Skeletal muscle tissue (tissue), 4 donors: ENCODE measurements around the gene NT5E. TPM values are rescaled to one million over a fixed set of nuclear protein-coding genes. Genes with fewer than 3 reads are reported as not detected.

Experiments used
- H3K27ac ChIP-seq: one replicate; pipeline ENCODE4 v1.7.0; 2013; ENCODE audit warnings: mild to moderate bottlenecking, low read depth, low read length, inconsistent platforms
- H3K27me3 ChIP-seq, 3 donors: one replicate each; pipeline ENCODE4 v1.7.0; 2013; ENCODE audit warnings: low read length in 3 of 3; ENCODE audit not compliant: control insufficient read depth in 3 of 3, insufficient read depth in 3 of 3
- H3K36me3 ChIP-seq, 3 donors: one replicate each; pipeline ENCODE4 v1.7.0; 2013; ENCODE audit warnings: low read length in 3 of 3; ENCODE audit not compliant: control insufficient read depth in 3 of 3, insufficient read depth in 3 of 3
- H3K4me1 ChIP-seq, 3 donors: one replicate each; pipeline ENCODE4 v1.7.0; 2013; ENCODE audit warnings: low read length in 3 of 3, mild to moderate bottlenecking in 3 of 3; ENCODE audit not compliant: control insufficient read depth in 3 of 3, insufficient read depth in 3 of 3
- H3K4me3 ChIP-seq, 3 donors: one replicate each; pipeline ENCODE4 v1.7.0; 2013; ENCODE audit warnings: low read length in 3 of 3
- H3K9ac ChIP-seq, 3 donors: one replicate each; pipeline ENCODE4 v1.7.0; 2013; ENCODE audit warnings: low read length in 3 of 3, mild to moderate bottlenecking in 3 of 3, moderate library complexity in 2 of 3, low read depth in 1 of 3
- H3K9me3 ChIP-seq, 3 donors: one replicate each; pipeline ENCODE4 v1.7.0; 2013; ENCODE audit warnings: low read length in 3 of 3; ENCODE audit not compliant: control insufficient read depth in 3 of 3
- total RNA-seq: library from RNA; depleted of rRNA; stranded (reverse); fragments of >200 nt; gene quantifications from one replicate; pipeline ENCODE4 v1.2.3, GENCODE V29; 2014
- donor health status: Osteomylitis.

The NT5E gene
- total RNA-seq, 1 donor from 2014 or later: 32.9 TPM

DNA sequence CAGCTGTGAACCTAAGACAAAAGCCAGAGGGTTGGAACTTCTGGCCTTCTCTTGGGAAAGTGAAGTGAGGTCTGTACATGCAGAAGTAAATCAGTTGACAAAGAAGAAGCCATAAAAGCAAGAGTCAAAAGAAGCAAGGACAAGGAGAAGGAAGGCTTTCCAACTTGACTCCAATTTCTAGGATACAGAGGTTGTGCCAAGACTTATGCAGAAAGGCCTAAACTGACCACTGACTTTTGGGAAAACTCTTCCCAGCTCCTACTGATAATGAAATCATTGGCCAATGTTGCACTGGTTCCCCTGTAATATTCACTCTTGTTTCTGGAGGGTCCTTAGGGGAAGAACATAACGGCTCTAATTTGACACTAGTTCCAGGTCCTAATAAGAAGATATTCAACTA, 29.3 kb upstream of the NT5E start:
- Histone ChIP-seq H3K27ac (no peak overlapping the region), H3K9ac (no peak overlapping the region), H3K4me3 (no peak overlapping the region), H3K4me1 (peaks cover 0 to 11% (median 0%) of the 10 kb centered on the region in 3 donors), H3K9me3 (peaks cover 0 to 4% (median 0%) of the 10 kb centered on the region in 3 donors), H3K36me3 (no peaks in the 10 kb centered on the region), H3K27me3 (no peaks in the 10 kb centered on the region)

- Histone ChIP-seq H3K4me1 (peaks cover 0 to 11% (median 0%) of the 10 kb centered on the region in 3 donors), H3K9ac (no peak overlapping the region), H3K27me3 (no peaks in the 10 kb centered on the region), H3K4me3 (no peak overlapping the region), H3K27ac (no peak overlapping the region), H3K9me3 (peaks cover 0 to 4% (median 0%) of the 10 kb centered on the region in 3 donors), H3K36me3 (no peaks in the 10 kb centered on the region)
These were observed 28.7 kb upstream of the NT5E start for GRCh38 chr6:85421181-85421580.

GRCh38 chr6:85421972-85422371, 27.9 kb upstream of the NT5E start:
- no peak overlapping the region for H3K9ac ChIP-seq
- H3K36me3 ChIP-seq: no peaks in the 10 kb centered on the region
- H3K27ac ChIP-seq: no peak overlapping the region
- H3K4me1 ChIP-seq: peaks cover 0 to 11% (median 0%) of the 10 kb centered on the region in 3 donors
- H3K9me3 ChIP-seq: peaks cover 0 to 4% (median 0%) of the 10 kb centered on the region in 3 donors
- H3K27me3 ChIP-seq: no peaks in the 10 kb centered on the region
- H3K4me3 ChIP-seq: no peak overlapping the region

GRCh38 chr6:85422996-85423395, 26.9 kb upstream of the NT5E start:
- H3K27ac ChIP-seq: no peak overlapping the region
- no peak overlapping the region for H3K4me3 ChIP-seq

DNA sequence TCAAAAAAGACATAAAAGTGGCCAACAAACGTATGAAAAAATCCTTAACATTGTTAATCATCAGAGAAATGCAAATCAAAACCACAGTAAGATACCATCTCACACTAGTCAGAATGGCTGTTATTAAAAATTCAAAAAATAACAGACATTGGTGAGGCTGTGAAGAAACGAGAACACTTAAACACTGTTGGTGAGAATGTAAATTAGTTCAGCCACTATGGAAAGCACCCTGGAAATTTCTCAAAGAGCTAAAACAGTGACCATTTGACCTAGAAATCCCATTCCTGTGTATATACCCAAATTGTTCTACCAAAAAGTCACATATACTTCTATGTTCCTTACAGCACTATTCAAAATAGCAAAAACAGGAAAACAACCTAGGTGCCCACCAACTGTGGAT, 24.9 kb upstream of the NT5E start:
- peaks cover 0 to 4% (median 2%) of the 10 kb centered on the region in 3 donors for H3K9me3 ChIP-seq
- H3K36me3 ChIP-seq: no peaks in the 10 kb centered on the region
- no peak overlapping the region for H3K9ac ChIP-seq
- no peaks in the 10 kb centered on the region for H3K27me3 ChIP-seq
- H3K4me1 ChIP-seq: peaks cover 0 to 6% (median 0%) of the 10 kb centered on the region in 3 donors
- no peak overlapping the region for H3K27ac ChIP-seq
- no peak overlapping the region for H3K4me3 ChIP-seq

More at GRCh38 chr6:85422996-85423395, 26.9 kb upstream of the NT5E start:
- Histone ChIP-seq H3K4me1 (peaks cover 0 to 11% (median 0%) of the 10 kb centered on the region in 3 donors), H3K36me3 (no peaks in the 10 kb centered on the region), H3K27me3 (no peaks in the 10 kb centered on the region), H3K9ac (no peak overlapping the region), H3K9me3 (peaks cover 0 to 4% (median 2%) of the 10 kb centered on the region in 3 donors)

- H3K4me3 ChIP-seq: no peak overlapping the region
- H3K9me3 ChIP-seq: peaks cover 0 to 4% (median 2%) of the 10 kb centered on the region in 3 donors
- peaks cover 0 to 6% (median 0%) of the 10 kb centered on the region in 3 donors for H3K4me1 ChIP-seq
- no peaks in the 10 kb centered on the region for H3K27me3 ChIP-seq
- H3K9ac ChIP-seq: no peak overlapping the region
- H3K36me3 ChIP-seq: no peaks in the 10 kb centered on the region
- no peak overlapping the region for H3K27ac ChIP-seq
These were observed 23.9 kb upstream of the NT5E start for GRCh38 chr6:85425997-85426396.

DNA sequence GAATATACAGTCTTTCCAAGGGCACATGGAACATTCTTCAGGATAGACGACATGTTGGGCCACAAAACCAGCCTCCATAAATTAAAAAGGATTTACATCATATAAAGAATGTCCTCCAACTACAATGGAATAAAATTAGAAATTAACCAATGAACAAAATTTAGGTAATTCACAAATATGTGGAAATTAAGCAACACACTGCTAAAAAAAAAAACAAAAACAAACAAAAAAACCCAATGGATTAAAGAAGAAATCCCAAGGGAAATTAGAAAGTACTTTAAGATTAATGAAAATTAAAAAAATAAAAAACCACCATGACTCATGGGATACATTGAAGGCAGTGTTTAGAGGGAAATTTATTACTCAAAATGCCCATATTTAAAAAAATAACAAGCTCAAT, 21.4 kb upstream of the NT5E start:
- no peaks in the 10 kb centered on the region for H3K27me3 ChIP-seq
- H3K4me1 ChIP-seq: no peaks in the 10 kb centered on the region
- no peak overlapping the region for H3K9ac ChIP-seq
- peaks cover 0 to 4% (median 2%) of the 10 kb centered on the region in 3 donors for H3K9me3 ChIP-seq
- no peak overlapping the region for H3K4me3 ChIP-seq
- H3K27ac ChIP-seq: no peak overlapping the region
- no peaks in the 10 kb centered on the region for H3K36me3 ChIP-seq

GRCh38 chr6:85429346-85429745, 20.5 kb upstream of the NT5E start:
- H3K9ac ChIP-seq: no peak overlapping the region
- H3K36me3 ChIP-seq: no peaks in the 10 kb centered on the region
- H3K27me3 ChIP-seq: no peaks in the 10 kb centered on the region
- H3K27ac ChIP-seq: no peak overlapping the region
- H3K4me1 ChIP-seq: no peaks in the 10 kb centered on the region
- peaks cover 0 to 4% (median 2%) of the 10 kb centered on the region in 3 donors for H3K9me3 ChIP-seq
- no peak overlapping the region for H3K4me3 ChIP-seq

- Histone ChIP-seq H3K4me3 (no peak overlapping the region), H3K9ac (no peak overlapping the region), H3K4me1 (no peaks in the 10 kb centered on the region), H3K9me3 (peaks cover 0 to 2% (median 0%) of the 10 kb centered on the region in 3 donors), H3K36me3 (no peaks in the 10 kb centered on the region), H3K27me3 (no peaks in the 10 kb centered on the region), H3K27ac (no peak overlapping the region)
These were observed 18.6 kb upstream of the NT5E start for GRCh38 chr6:85431271-85431670.

GRCh38 chr6:85432554-85432953, 17.3 kb upstream of the NT5E start:
- Histone ChIP-seq H3K27ac (no peak overlapping the region), H3K27me3 (no peaks in the 10 kb centered on the region), H3K9ac (no peak overlapping the region), H3K4me3 (no peak overlapping the region), H3K36me3 (no peaks in the 10 kb centered on the region), H3K9me3 (peaks cover 0 to 2% (median 0%) of the 10 kb centered on the region in 3 donors), H3K4me1 (no peaks in the 10 kb centered on the region)
